ENCODE results near the gene AAMP.
"Not testable (repeated sequence)": the region's sequence is repeated elsewhere in the genome, so short reads cannot be mapped to it uniquely, and the experiment has no call there.

AAMP gene

GRCh38 chr2:218274586-218274985 lies 4.6 kb upstream of the AAMP start:
- DNase-seq (ENCODE audit: low read depth in 2 of 2): no peak

- no peak for DNase-seq (ENCODE audit: low read depth in 2 of 2)
Observed at GRCh38 chr2:218273908-218274249, 3.9 kb upstream of the AAMP start.

GRCh38 chr2:218273214-218273907 lies 3.4 kb upstream of the AAMP start:
- not testable (repeated sequence) for DNase-seq (ENCODE audit: low read depth in 2 of 2)

GRCh38 chr2:218272531-218273212 lies 2.7 kb upstream of the AAMP start:
- DNase-seq (ENCODE audit: low read depth in 2 of 2): peak; percentile 60 to 71

GRCh38 chr2:218271865-218272530 lies 2.1 kb upstream of the AAMP start:
- no peak for DNase-seq (ENCODE audit: low read depth in 2 of 2)

- DNase-seq (ENCODE audit: low read depth in 2 of 2): no peak
Observed at GRCh38 chr2:218271487-218271797, 1.5 kb upstream of the AAMP start.

- no peak for DNase-seq (ENCODE audit: low read depth in 2 of 2)
Observed at GRCh38 chr2:218270721-218271486, 967 bp upstream of the AAMP start.

GRCh38 chr2:218267259-218267658 lies 2.7 kb downstream of the AAMP start:
- DNase-seq (ENCODE audit: low read depth in 2 of 2): no peak

- no peak for DNase-seq (ENCODE audit: low read depth in 2 of 2)
Observed at GRCh38 chr2:218266316-218266979, 3.5 kb downstream of the AAMP start.

GRCh38 chr2:218265626-218266025 lies 4.3 kb downstream of the AAMP start:
- no peak for DNase-seq (ENCODE audit: low read depth in 2 of 2)

- DNase-seq (ENCODE audit: low read depth in 2 of 2): no peak
Observed at GRCh38 chr2:218264773-218265561, 5.0 kb downstream of the AAMP start.

- DNase-seq (ENCODE audit: low read depth in 2 of 2): no peak
Observed at GRCh38 chr2:218263817-218264641, 5.9 kb downstream of the AAMP start.

- DNase-seq (ENCODE audit: low read depth in 2 of 2): no peak
Observed at GRCh38 chr2:218262631-218263586, 7.0 kb downstream of the AAMP start.

- DNase-seq (ENCODE audit: low read depth in 2 of 2): no peak
Observed at GRCh38 chr2:218262237-218262600, 7.7 kb downstream of the AAMP start.

GRCh38 chr2:218261423-218262236 lies 8.3 kb downstream of the AAMP start:
- no peak for DNase-seq (ENCODE audit: low read depth in 2 of 2)

- DNase-seq (ENCODE audit: low read depth in 2 of 2): no peak
Observed at GRCh38 chr2:218260742-218261422, 9.1 kb downstream of the AAMP start, which contains the start of gene GPBAR1. TSS of gene GPBAR1 (plus strand) at chr2:218261015. CDS start at chr2:218262725, 1,710 bp downstream.

GRCh38 chr2:218260166-218260565 lies 9.8 kb downstream of the AAMP start:
- no peak for DNase-seq (ENCODE audit: low read depth in 2 of 2)
